Caco-2 (cell line): Measurements from ENCODE around the gene CDRT15. TPM values are rescaled to one million over a fixed set of nuclear protein-coding genes. Genes with fewer than 3 reads are reported as not detected.
"Not testable (repeated sequence)": the region's sequence is repeated elsewhere in the genome, so short reads cannot be mapped to it uniquely, and the experiment has no call there.

Experiments
- BruUV-seq: library from RNA; stranded (reverse); fragments of 400-500 nt; replicated peaks from 2 replicates; lab custom pipeline; 2021; lab: Mats Ljungman, UMichigan
- CTCF ChIA-PET: fragments of 300-600 bp; sonication (Branson Sonifier 250); formaldehyde crosslinking; loops from one replicate; lab custom pipeline; 2022; ENCODE audit warnings: antibody characterized with exemption; lab: Charles Lee
- POLR2A ChIA-PET: fragments of 300-600 bp; sonication (Branson Sonifier 250); formaldehyde crosslinking; loops from one replicate; lab custom pipeline; 2022; ENCODE audit warnings: antibody characterized with exemption; lab: Charles Lee
- DNase-seq, 2 experiments: peaks; one replicate each; pipeline versions ENCODE4 v3.0.0 to v3.0.0-alpha.2; 2020 to 2022
- H3K27me3 ChIP-seq: replicated peaks from 2 replicates; pipeline ENCODE4 v1.6.0; 2011; ENCODE audit warnings: low read length; ENCODE audit not compliant: control insufficient read depth, insufficient read depth
- H3K36me3 ChIP-seq: 2 replicates; pipeline ENCODE4 v1.5.1; 2011; ENCODE audit warnings: low read length; ENCODE audit not compliant: control insufficient read depth, insufficient read depth
- H3K4me1 ChIP-seq: fragments of 250-450 bp; sonication (Bioruptor Pico); 2 replicates; pipeline ENCODE4 v1.5.1; 2020; ENCODE audit warnings: mild to moderate bottlenecking
- H3K4me3 ChIP-seq: 2 replicates; pipeline ENCODE4 v1.5.1; 2011; ENCODE audit warnings: low read depth, mild to moderate bottlenecking, control low read depth, low read length
- H3K9me3 ChIP-seq: fragments of 250-450 bp; sonication (Bioruptor Pico); 2 replicates; pipeline ENCODE4 v1.5.1; 2020; ENCODE audit warnings: mild to moderate bottlenecking, moderate library complexity
- H3K27ac Mint-ChIP-seq: one replicate; pipeline ENCODE4 v1.8.0; 2022; ENCODE audit warnings: mixed read lengths; ENCODE audit not compliant: unreplicated experiment
- H3K27me3 Mint-ChIP-seq: one replicate; pipeline ENCODE4 v1.8.0; 2022; ENCODE audit warnings: mixed read lengths; ENCODE audit not compliant: insufficient read depth, unreplicated experiment
- H3K36me3 Mint-ChIP-seq: one replicate; pipeline ENCODE4 v1.8.0; 2022; ENCODE audit warnings: mild to moderate bottlenecking, mixed read lengths; ENCODE audit not compliant: insufficient read depth, unreplicated experiment
- H3K4me1 Mint-ChIP-seq: one replicate; pipeline ENCODE4 v1.8.0; 2022; ENCODE audit warnings: low read depth, mixed read lengths; ENCODE audit not compliant: unreplicated experiment
- H3K4me3 Mint-ChIP-seq: one replicate; pipeline ENCODE4 v1.8.0; 2022; ENCODE audit warnings: mild to moderate bottlenecking, moderate library complexity, mixed read lengths; ENCODE audit not compliant: unreplicated experiment
- H3K9me3 Mint-ChIP-seq: one replicate; pipeline ENCODE4 v1.8.0; 2022; ENCODE audit warnings: mixed read lengths; ENCODE audit not compliant: unreplicated experiment
- intact Hi-C: fragments of 100-400 bp; cut with micrococcal nuclease; formaldehyde crosslinking; loops from one replicate; pipeline ENCODE4 v1.10.0; 2022; ENCODE audit not compliant: unreplicated experiment
- total RNA-seq: library from RNA; stranded (reverse); gene quantifications from 2 replicates; pipeline ENCODE4 v1.2.3, GENCODE V29; 2022
- TF ChIP-seq, protein P1 (sequence below), 2 experiments: fragments of 200-600 bp in 1 of 2; IDR thresholded peaks; 1 replicate in 1 of 2; 2 replicates in 1 of 2; pipeline versions ENCODE4 v1.5.1 to v1.8.0; 2011 to 2022; ENCODE audit warnings: antibody characterized with exemption in 1 of 2, control low read depth in 1 of 2, inconsistent platforms in 1 of 2, low read depth in 1 of 2, low read length in 1 of 2, mild to moderate bottlenecking in 1 of 2, moderate library complexity in 1 of 2; ENCODE audit not compliant: insufficient read depth in 1 of 2, severe bottlenecking in 1 of 2, unreplicated experiment in 1 of 2

CDRT15 gene
- total RNA-seq, 1 experiment from 2014 or later = not detected

GRCh38 chr17:14197057-14197456, 39.6 kb downstream of the CDRT15 start:
- no TSS peak for BruUV-seq
- intact Hi-C loops = no loop called here
- Mint-ChIP-seq H3K4me1 (no peaks in the 10 kb centered on the region), H3K9me3 (no peaks in the 10 kb centered on the region), H3K36me3 (peaks cover 5% of the 10 kb centered on the region), H3K27ac (no peak overlapping the region), H3K4me3 (no peak overlapping the region), H3K27me3 (no peaks in the 10 kb centered on the region)
- no peak for DNase-seq
- ChIA-PET POLR2A (no interaction called here), CTCF (no interaction called here)
- TF ChIP-seq, protein P1, sequence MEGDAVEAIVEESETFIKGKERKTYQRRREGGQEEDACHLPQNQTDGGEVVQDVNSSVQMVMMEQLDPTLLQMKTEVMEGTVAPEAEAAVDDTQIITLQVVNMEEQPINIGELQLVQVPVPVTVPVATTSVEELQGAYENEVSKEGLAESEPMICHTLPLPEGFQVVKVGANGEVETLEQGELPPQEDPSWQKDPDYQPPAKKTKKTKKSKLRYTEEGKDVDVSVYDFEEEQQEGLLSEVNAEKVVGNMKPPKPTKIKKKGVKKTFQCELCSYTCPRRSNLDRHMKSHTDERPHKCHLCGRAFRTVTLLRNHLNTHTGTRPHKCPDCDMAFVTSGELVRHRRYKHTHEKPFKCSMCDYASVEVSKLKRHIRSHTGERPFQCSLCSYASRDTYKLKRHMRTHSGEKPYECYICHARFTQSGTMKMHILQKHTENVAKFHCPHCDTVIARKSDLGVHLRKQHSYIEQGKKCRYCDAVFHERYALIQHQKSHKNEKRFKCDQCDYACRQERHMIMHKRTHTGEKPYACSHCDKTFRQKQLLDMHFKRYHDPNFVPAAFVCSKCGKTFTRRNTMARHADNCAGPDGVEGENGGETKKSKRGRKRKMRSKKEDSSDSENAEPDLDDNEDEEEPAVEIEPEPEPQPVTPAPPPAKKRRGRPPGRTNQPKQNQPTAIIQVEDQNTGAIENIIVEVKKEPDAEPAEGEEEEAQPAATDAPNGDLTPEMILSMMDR (IDR thresholded peaks at IDR 0.05; ENCODE audit: insufficient read depth in 1 of 2, low read depth in 1 of 2, low read length in 1 of 2, severe bottlenecking in 1 of 2, unreplicated experiment in 1 of 2) = no peak
- H3K9me3 ChIP-seq = no peaks in the 10 kb centered on the region
- H3K4me1 ChIP-seq = no peaks in the 10 kb centered on the region
- H3K27me3 ChIP-seq = no peaks in the 10 kb centered on the region
- H3K4me3 ChIP-seq = no peak overlapping the region
- H3K36me3 ChIP-seq = no peaks in the 10 kb centered on the region

DNA sequence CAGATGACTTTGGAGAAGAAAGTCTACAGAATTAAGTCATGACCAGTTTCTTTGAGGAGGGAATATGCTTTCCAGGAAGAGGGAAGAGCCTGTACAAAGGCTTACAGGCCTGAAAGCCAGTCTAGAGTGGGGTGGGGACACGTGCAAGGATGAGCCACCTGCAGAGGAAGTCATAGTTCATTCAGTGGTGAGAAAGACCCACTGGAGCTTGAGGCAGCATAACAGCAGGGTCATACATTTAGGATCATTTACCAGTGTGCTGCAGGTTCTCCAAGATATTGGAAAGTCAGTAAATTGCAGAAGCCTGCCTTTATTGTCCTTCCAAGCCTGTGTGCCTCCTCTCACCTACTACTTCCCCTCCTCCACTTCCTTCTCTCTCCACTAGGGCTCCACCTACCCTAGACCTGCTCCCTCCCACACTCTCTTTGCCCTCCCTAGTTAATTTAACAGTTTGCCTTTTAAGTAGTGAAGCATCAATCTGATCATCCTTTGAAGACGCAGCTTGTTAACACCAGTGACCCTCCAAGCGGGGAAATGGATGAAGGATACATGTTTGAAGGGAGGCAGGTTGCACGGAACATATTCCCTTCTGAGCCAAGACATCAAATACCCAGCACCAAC, 40.2 kb downstream of the CDRT15 start:
- Histone ChIP-seq H3K4me3 (no peak overlapping the region), H3K36me3 (no peaks in the 10 kb centered on the region), H3K27me3 (no peaks in the 10 kb centered on the region), H3K9me3 (no peaks in the 10 kb centered on the region), H3K4me1 (no peaks in the 10 kb centered on the region)
- H3K36me3 Mint-ChIP-seq = no peaks in the 10 kb centered on the region
- no peak overlapping the region for H3K4me3 Mint-ChIP-seq
- DNase-seq = no peak
- no TSS peak for BruUV-seq
- no peaks in the 10 kb centered on the region for H3K9me3 Mint-ChIP-seq
- ChIA-PET CTCF (no interaction called here), POLR2A (no interaction called here)
- no peak overlapping the region for H3K27ac Mint-ChIP-seq
- intact Hi-C loops = no loop called here
- no peaks in the 10 kb centered on the region for H3K27me3 Mint-ChIP-seq
- TF ChIP-seq, protein P1 (IDR thresholded peaks at IDR 0.05; ENCODE audit: insufficient read depth in 1 of 2, low read depth in 1 of 2, low read length in 1 of 2, severe bottlenecking in 1 of 2, unreplicated experiment in 1 of 2) = no peak
- no peaks in the 10 kb centered on the region for H3K4me1 Mint-ChIP-seq

DNA sequence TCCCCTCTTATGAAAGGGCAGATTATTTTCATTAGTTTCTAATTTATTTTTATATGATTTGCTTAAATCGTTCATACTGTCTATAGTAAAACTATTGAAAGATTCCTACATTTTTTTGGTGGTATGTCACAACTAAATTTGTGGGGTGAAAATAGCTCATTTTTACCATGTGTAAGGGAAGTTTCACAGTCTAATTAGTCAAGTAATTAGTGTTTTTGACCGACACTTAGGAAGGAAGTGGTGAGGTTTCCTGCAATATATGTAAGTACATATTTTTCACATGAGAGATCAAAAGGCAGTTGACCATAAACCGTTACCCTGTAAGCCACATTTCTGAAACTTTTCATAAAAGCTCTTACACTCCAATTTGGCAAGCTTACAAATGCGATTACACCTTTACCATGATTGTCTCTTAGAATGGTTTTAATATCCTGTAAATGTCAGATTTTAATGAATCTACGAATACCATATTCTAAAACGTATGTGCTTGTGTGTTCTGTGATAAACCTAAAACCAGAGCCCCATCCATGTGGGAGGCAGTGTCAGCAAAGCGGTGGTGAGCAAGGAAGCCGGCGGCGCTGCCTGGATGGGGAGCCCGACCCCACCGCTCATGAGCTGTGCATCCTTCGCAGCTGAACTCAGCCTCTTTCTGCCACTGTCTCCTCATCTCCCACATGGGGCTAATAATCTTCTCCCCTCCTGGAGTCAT, 43.9 kb downstream of the CDRT15 start:
- intact Hi-C loops, H3K36me3 ChIP-seq, H3K4me1 Mint-ChIP-seq, H3K27me3 ChIP-seq, POLR2A ChIA-PET, DNase-seq, H3K9me3 ChIP-seq, H3K27ac Mint-ChIP-seq, H3K27me3 Mint-ChIP-seq, BruUV-seq, H3K9me3 Mint-ChIP-seq, H3K4me1 ChIP-seq, H3K4me3 ChIP-seq, CTCF ChIA-PET, H3K36me3 Mint-ChIP-seq, H3K4me3 Mint-ChIP-seq: not testable (repeated sequence)

DNA sequence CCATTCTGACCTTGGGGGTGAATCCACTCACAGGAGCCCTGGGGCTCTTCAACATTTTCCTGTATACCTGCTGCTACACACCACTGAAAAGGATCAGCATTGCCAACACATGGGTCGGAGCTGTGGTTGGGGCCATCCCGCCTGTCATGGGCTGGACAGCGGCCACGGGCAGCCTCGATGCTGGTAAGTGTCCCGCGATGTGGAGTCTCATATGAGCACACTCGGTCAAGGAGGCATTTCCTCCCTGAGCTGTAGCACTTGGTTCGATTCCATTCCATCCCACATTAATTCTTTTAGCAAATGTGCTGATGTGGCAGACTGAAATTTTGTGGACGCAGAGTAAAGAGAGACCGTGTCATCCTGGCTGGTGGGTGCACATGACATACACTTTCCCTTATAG, 44.6 kb downstream of the CDRT15 start:
- H3K4me3 Mint-ChIP-seq, H3K36me3 Mint-ChIP-seq, BruUV-seq, H3K4me1 Mint-ChIP-seq, DNase-seq, H3K27ac Mint-ChIP-seq, H3K27me3 Mint-ChIP-seq, H3K9me3 Mint-ChIP-seq, CTCF ChIA-PET, H3K27me3 ChIP-seq, H3K4me1 ChIP-seq, POLR2A ChIA-PET, intact Hi-C loops, H3K4me3 ChIP-seq, H3K9me3 ChIP-seq, H3K36me3 ChIP-seq: not testable (repeated sequence)

DNA sequence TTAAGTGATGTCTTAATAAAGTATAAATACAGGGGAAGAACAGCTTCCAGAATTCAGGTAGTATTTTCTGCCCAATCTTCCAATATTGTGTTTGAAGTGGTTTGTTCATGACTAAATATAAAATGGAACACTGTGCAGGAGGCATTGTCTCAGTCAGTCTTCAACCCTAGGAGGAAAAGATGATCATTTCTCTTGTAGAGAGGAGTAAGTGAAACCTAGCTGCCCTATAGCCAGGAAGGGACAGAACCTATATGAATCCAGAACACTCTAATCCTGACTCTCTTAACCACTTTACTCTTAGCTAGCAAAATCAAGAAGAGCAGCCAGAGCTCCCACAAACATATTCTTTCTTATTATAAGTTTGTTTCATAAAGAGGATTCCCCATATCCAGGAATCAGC, 45.2 kb downstream of the CDRT15 start:
- H3K27me3 ChIP-seq, H3K36me3 Mint-ChIP-seq, H3K27me3 Mint-ChIP-seq, H3K4me3 ChIP-seq, intact Hi-C loops, H3K4me1 Mint-ChIP-seq, DNase-seq, H3K27ac Mint-ChIP-seq, POLR2A ChIA-PET, H3K9me3 Mint-ChIP-seq, H3K36me3 ChIP-seq, H3K4me1 ChIP-seq, H3K4me3 Mint-ChIP-seq, H3K9me3 ChIP-seq, BruUV-seq, CTCF ChIA-PET: not testable (repeated sequence)
